CD14-positive monocyte (primary cell): ENCODE data around the gene RGS17. TPM values are rescaled to one million over a fixed set of nuclear protein-coding genes. Genes with fewer than 3 reads are reported as not detected.

ENCODE experiments used
- DNase-seq, 3 donors: peaks; one replicate each; pipeline ENCODE4 v3.0.0-alpha.2; 2011 to 2022
- H2AFZ ChIP-seq: 2 replicates; pipeline ENCODE4 v1.6.0; 2012; ENCODE audit warnings: mild to moderate bottlenecking, low read depth, low read length, inconsistent platforms; ENCODE audit not compliant: insufficient read depth, poor library complexity, severe bottlenecking
- H3K27ac ChIP-seq, 2 donors: 1 replicate in 1 of 2; 2 replicates in 1 of 2; pipeline ENCODE4 v1.5.1; 2012 to 2013; ENCODE audit warnings: low read length in 2 of 2, control low read depth in 1 of 2, inconsistent platforms in 1 of 2, low read depth in 1 of 2, mild to moderate bottlenecking in 1 of 2
- H3K27me3 ChIP-seq, 2 donors: one replicate each; pipeline versions ENCODE4 v1.6.0 to v1.6.1; 2011 to 2013; ENCODE audit warnings: low read length in 2 of 2; ENCODE audit not compliant: control insufficient read depth in 2 of 2, insufficient read depth in 2 of 2
- H3K36me3 ChIP-seq, 2 donors: replicated peaks in 1 of 2; 1 replicate in 1 of 2; 2 replicates in 1 of 2; pipeline versions ENCODE4 v1.5.1 to v1.6.1; 2012 to 2013; ENCODE audit warnings: low read length in 2 of 2, control low read depth in 1 of 2, inconsistent platforms in 1 of 2, mild to moderate bottlenecking in 1 of 2; ENCODE audit not compliant: insufficient read depth in 2 of 2, control insufficient read depth in 1 of 2
- H3K4me1 ChIP-seq, 2 donors: 1 replicate in 1 of 2; 2 replicates in 1 of 2; pipeline versions ENCODE4 v1.5.1 to v1.6.1; 2012 to 2013; ENCODE audit warnings: low read length in 2 of 2, control low read depth in 1 of 2, inconsistent platforms in 1 of 2, mild to moderate bottlenecking in 1 of 2, moderate library complexity in 1 of 2; ENCODE audit not compliant: insufficient read depth in 2 of 2, control insufficient read depth in 1 of 2
- H3K4me2 ChIP-seq: replicated peaks from 2 replicates; pipeline ENCODE3; 2012; ENCODE audit warnings: low read length, moderate library complexity, mild to moderate bottlenecking; ENCODE audit not compliant: poor library complexity, severe bottlenecking; ENCODE audit errors: extremely low read depth
- H3K4me3 ChIP-seq, 3 experiments: fragments of 200-600 bp in 1 of 3; sonication (generic) in 1 of 3; replicated peaks in 1 of 3; 1 replicate in 2 of 3; 2 replicates in 1 of 3; pipeline ENCODE4 v1.5.1; 2011 to 2013; ENCODE audit warnings: low read length in 3 of 3, mild to moderate bottlenecking in 3 of 3, control low read depth in 2 of 3, low read depth in 2 of 3, inconsistent platforms in 1 of 3, moderate library complexity in 1 of 3
- H3K79me2 ChIP-seq: 2 replicates; pipeline ENCODE4 v1.6.0; 2012; ENCODE audit warnings: mild to moderate bottlenecking, control low read depth, inconsistent platforms, low read length, moderate library complexity; ENCODE audit not compliant: insufficient read depth
- H3K9ac ChIP-seq: 2 replicates; pipeline ENCODE4 v1.6.0; 2017; ENCODE audit warnings: low read length, mild to moderate bottlenecking; ENCODE audit not compliant: insufficient read depth, poor library complexity, severe bottlenecking
- H3K9me3 ChIP-seq, 2 donors: replicated peaks in 1 of 2; 1 replicate in 1 of 2; 2 replicates in 1 of 2; pipeline versions ENCODE4 v1.5.1 to v1.6.1; 2012 to 2013; ENCODE audit warnings: low read length in 2 of 2, control low read depth in 1 of 2; ENCODE audit not compliant: control insufficient read depth in 1 of 2, insufficient read depth in 1 of 2
- H4K20me1 ChIP-seq: 2 replicates; pipeline ENCODE4 v1.6.0; 2012; ENCODE audit warnings: mild to moderate bottlenecking, low read length, control low read depth, moderate library complexity; ENCODE audit not compliant: insufficient read depth
- H3K27ac Mint-ChIP-seq, 7 donors: one replicate each; pipeline ENCODE4 v1.8.0; 2020; ENCODE audit warnings: mild to moderate bottlenecking in 7 of 7, mixed read lengths in 7 of 7, moderate library complexity in 6 of 7, inconsistent platforms in 2 of 7
- H3K27me3 Mint-ChIP-seq, 3 donors: one replicate each; pipeline ENCODE4 v1.8.0; 2021 to 2022; ENCODE audit warnings: low read depth in 3 of 3, mild to moderate bottlenecking in 3 of 3, mixed read lengths in 3 of 3, moderate library complexity in 3 of 3, inconsistent platforms in 1 of 3
- H3K36me3 Mint-ChIP-seq, 2 donors: one replicate each; pipeline ENCODE4 v1.8.0; 2020; ENCODE audit warnings: mixed read lengths in 2 of 2, inconsistent platforms in 1 of 2, mild to moderate bottlenecking in 1 of 2
- H3K4me1 Mint-ChIP-seq: one replicate; pipeline ENCODE4 v1.8.0; 2020; ENCODE audit warnings: mild to moderate bottlenecking, mixed read lengths
- H3K4me3 Mint-ChIP-seq, 2 donors: one replicate each; pipeline ENCODE4 v1.8.0; 2020; ENCODE audit warnings: mild to moderate bottlenecking in 2 of 2, mixed read lengths in 2 of 2, moderate library complexity in 1 of 2
- H3K9me3 Mint-ChIP-seq, 7 donors: one replicate each; pipeline ENCODE4 v1.8.0; 2020 to 2022; ENCODE audit warnings: mixed read lengths in 7 of 7, mild to moderate bottlenecking in 6 of 7, moderate library complexity in 6 of 7, inconsistent platforms in 2 of 7
- WGBS: methylation state at CpG from one replicate; pipeline ENCODE4 v1.1.5; 2013; ENCODE audit warnings: missing lambda C conversion rate; ENCODE audit not compliant: insufficient coverage; 5-methylcytosine and 5-hydroxymethylcytosine counted together
- intact Hi-C, 2 donors: fragments of 100-400 bp; cut with micrococcal nuclease; formaldehyde crosslinking; loops; one replicate each; pipeline versions ENCODE4 v1.15.0 to v1.15.1; 2023
- polyA plus RNA-seq, 3 donors: library from polyadenylated mRNA; depleted of rRNA in 1 of 3; unstranded in 2 of 3; stranded (reverse) in 1 of 3; fragments of 300-500 nt in 2 of 3; fragments of >200 nt in 1 of 3; fragmentation: Illumina TruSeq in 2 of 3; gene quantifications; 1 replicate in 2 of 3; 2 replicates in 1 of 3; pipeline ENCODE4 v1.2.3, GENCODE V29; 2012 to 2021
- TF ChIP-seq, protein P1 (sequence below): fragments of 200-600 bp; IDR thresholded peaks from one replicate; pipeline ENCODE4 v1.8.0; 2022; ENCODE audit warnings: antibody characterized with exemption, mild to moderate bottlenecking

The RGS17 gene
- polyA plus RNA-seq, 3 donors, result not detected

DNA sequence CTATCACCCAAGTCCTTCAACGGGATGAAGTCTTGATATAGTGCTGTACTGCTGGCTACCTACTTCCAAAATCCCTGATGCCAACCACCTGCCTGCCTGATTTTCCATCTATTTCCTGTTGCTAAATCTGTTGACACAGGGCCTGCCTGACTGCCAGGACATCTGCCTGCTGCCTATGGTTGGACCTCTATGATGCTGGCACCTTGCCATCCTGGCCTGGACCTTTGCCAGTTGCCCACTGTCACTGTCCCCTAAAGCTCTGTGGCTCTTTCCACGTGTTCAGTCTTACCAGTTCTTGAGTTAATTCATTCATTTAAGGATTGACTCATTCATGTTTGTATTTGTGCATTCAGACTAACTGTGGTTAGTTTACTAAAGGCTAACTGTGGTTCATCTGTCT, 9.2 kb upstream of the RGS17 start:
- Histone ChIP-seq H3K79me2 (no peaks in the 10 kb centered on the region), H3K4me1 (no peaks in the 10 kb centered on the region), H3K9me3 (no peaks in the 10 kb centered on the region), H3K27ac (no peak overlapping the region), H4K20me1 (no peaks in the 10 kb centered on the region), H3K4me3 (no peak overlapping the region), H3K27me3 (no peaks in the 10 kb centered on the region), H3K4me2 (no peak overlapping the region), H2AFZ (no peak overlapping the region), H3K36me3 (no peaks in the 10 kb centered on the region), H3K9ac (no peak overlapping the region)
- Mint-ChIP-seq H3K27me3 (peaks cover 0 to 4% (median 2%) of the 10 kb centered on the region in 3 donors), H3K36me3 (no peaks in the 10 kb centered on the region), H3K27ac (no peak overlapping the region), H3K4me3 (no peak overlapping the region), H3K4me1 (no peaks in the 10 kb centered on the region), H3K9me3 (peaks cover 0 to 4% (median 0%) of the 10 kb centered on the region in 7 donors)
- TF ChIP-seq, protein P1, sequence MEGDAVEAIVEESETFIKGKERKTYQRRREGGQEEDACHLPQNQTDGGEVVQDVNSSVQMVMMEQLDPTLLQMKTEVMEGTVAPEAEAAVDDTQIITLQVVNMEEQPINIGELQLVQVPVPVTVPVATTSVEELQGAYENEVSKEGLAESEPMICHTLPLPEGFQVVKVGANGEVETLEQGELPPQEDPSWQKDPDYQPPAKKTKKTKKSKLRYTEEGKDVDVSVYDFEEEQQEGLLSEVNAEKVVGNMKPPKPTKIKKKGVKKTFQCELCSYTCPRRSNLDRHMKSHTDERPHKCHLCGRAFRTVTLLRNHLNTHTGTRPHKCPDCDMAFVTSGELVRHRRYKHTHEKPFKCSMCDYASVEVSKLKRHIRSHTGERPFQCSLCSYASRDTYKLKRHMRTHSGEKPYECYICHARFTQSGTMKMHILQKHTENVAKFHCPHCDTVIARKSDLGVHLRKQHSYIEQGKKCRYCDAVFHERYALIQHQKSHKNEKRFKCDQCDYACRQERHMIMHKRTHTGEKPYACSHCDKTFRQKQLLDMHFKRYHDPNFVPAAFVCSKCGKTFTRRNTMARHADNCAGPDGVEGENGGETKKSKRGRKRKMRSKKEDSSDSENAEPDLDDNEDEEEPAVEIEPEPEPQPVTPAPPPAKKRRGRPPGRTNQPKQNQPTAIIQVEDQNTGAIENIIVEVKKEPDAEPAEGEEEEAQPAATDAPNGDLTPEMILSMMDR, result no peak
- no peak for DNase-seq
- WGBS, result 100% methylated on average over 1 of the region's 2 CpGs
- intact Hi-C loops, result no loop called here

DNA sequence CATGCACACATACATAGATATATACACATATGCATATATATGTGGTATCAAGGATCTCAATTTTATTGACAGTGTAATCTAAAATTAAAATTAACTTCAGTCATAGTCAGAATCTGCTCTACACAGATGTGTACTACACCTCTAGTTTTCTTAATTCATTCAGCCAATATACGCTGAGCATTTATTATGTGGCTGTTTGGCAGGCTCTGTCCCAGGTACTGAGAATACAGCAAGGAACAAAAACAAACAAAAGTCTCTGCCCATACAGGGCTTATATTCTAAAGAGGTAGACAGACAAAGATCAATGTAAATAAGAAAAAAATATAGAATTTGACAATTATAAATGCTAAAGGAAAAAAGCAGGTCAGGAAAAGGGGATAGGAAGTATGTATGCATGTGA, 7.8 kb upstream of the RGS17 start:
- Histone ChIP-seq H3K9me3 (no peaks in the 10 kb centered on the region), H3K27me3 (no peaks in the 10 kb centered on the region), H2AFZ (no peak overlapping the region), H3K4me1 (no peaks in the 10 kb centered on the region), H3K79me2 (no peaks in the 10 kb centered on the region), H3K9ac (no peak overlapping the region), H3K27ac (no peak overlapping the region), H3K4me2 (no peak overlapping the region), H3K36me3 (no peaks in the 10 kb centered on the region), H3K4me3 (no peak overlapping the region), H4K20me1 (no peaks in the 10 kb centered on the region)
- no peaks in the 10 kb centered on the region for H3K4me1 Mint-ChIP-seq
- intact Hi-C loops, result no loop called here
- DNase-seq, result no peak
- WGBS, result 100% methylated on average over 1 of the region's 1 CpG
- no peak overlapping the region for H3K27ac Mint-ChIP-seq
- peaks cover 0 to 9% (median 5%) of the 10 kb centered on the region in 3 donors for H3K27me3 Mint-ChIP-seq
- H3K4me3 Mint-ChIP-seq, result no peak overlapping the region
- peaks cover 0 to 9% (median 5%) of the 10 kb centered on the region in 7 donors for H3K9me3 Mint-ChIP-seq
- H3K36me3 Mint-ChIP-seq, result no peaks in the 10 kb centered on the region
- TF ChIP-seq, protein P1, result no peak
